Kidney (tissue), 14 donors: ENCODE data around the gene OR2F1. TPM values are rescaled to one million over a fixed set of nuclear protein-coding genes. Genes with fewer than 3 reads are reported as not detected.

Source experiments
- DNase-seq, 5 donors: peaks; one replicate each; pipeline ENCODE4 v3.0.0-alpha.2; 2013 to 2020
- FAIRE-seq: peaks from 2 replicates; lab custom pipeline; 2012; peaks lifted over from hg19 to GRCh38; lab: Jason Lieb, UNC
- H3K27ac ChIP-seq, 2 donors: one replicate each; pipeline ENCODE4 v1.7.0; 2013; ENCODE audit warnings: low read depth in 2 of 2, low read length in 2 of 2, inconsistent platforms in 1 of 2
- H3K27me3 ChIP-seq: one replicate; pipeline ENCODE4 v1.7.1; 2013; ENCODE audit warnings: low read length, inconsistent platforms; ENCODE audit not compliant: control insufficient read depth, insufficient read depth
- H3K36me3 ChIP-seq, 3 donors: one replicate each; pipeline versions ENCODE4 v1.7.0 to v1.7.1; 2013; ENCODE audit warnings: low read length in 3 of 3, control low read depth in 1 of 3, inconsistent platforms in 1 of 3; ENCODE audit not compliant: insufficient read depth in 3 of 3, control insufficient read depth in 2 of 3
- H3K4me1 ChIP-seq, 3 donors: one replicate each; pipeline versions ENCODE4 v1.7.0 to v1.7.1; 2013; ENCODE audit warnings: low read length in 3 of 3, inconsistent platforms in 1 of 3, low read depth in 1 of 3; ENCODE audit not compliant: control insufficient read depth in 2 of 3, insufficient read depth in 2 of 3
- H3K4me3 ChIP-seq, 3 donors: one replicate each; pipeline versions ENCODE4 v1.7.0 to v1.8.1; 2013; ENCODE audit warnings: low read length in 3 of 3, control low read depth in 1 of 3, inconsistent platforms in 1 of 3
- H3K9ac ChIP-seq, 3 donors: one replicate each; pipeline versions ENCODE4 v1.7.0 to v1.7.1; 2013; ENCODE audit warnings: low read length in 3 of 3, control low read depth in 1 of 3, inconsistent platforms in 1 of 3
- H3K9me3 ChIP-seq, 3 donors: one replicate each; pipeline versions ENCODE4 v1.7.0 to v1.7.1; 2013; ENCODE audit warnings: low read length in 3 of 3, control low read depth in 1 of 3, inconsistent platforms in 1 of 3; ENCODE audit not compliant: control insufficient read depth in 2 of 3, insufficient read depth in 1 of 3
- intact Hi-C: fragments of 100-400 bp; cut with DNase I; formaldehyde crosslinking; loops from one replicate; pipeline ENCODE4 v1.11.1; 2022
- polyA plus RNA-seq: library from polyadenylated mRNA; stranded (reverse); fragments of 350-450 nt; fragmentation: Illumina TruSeq; extraction: RNeasy Lipid Tissue Mini Kit (QIAGEN cat#74804); gene quantifications from one replicate; pipeline ENCODE4 v1.2.3, GENCODE V29; 2014; ENCODE audit warnings: low read depth, low replicate concordance; ENCODE audit not compliant: insufficient read depth
- total RNA-seq: library from RNA; stranded (reverse); fragmentation: NEBNext Ultra II Directional; extraction: Animal tissue kit (Norgen Biotek cat#: 25700); gene quantifications from one replicate; pipeline ENCODE4 v1.2.1, GENCODE V29; 2021
- TF ChIP-seq, protein P1 (sequence below): IDR thresholded peaks from 3 replicates; pipeline ENCODE4 v1.5.1; 2012; ENCODE audit warnings: mild to moderate bottlenecking, moderate library complexity, borderline replicate concordance; ENCODE audit not compliant: insufficient read depth; ENCODE audit errors: extremely low read depth
- donor health status: control.
- donor health status: control.
- donor health status: control.
- donor health status: control.
- donor health status: control.
- donor health status: DM: yes; HTN: yes; CAD: no.
- donor health status: Normal renal cell carcinoma (clear cell type).

The OR2F1 gene
- total and polyA plus RNA-seq, 2 donors from 2014 or later = not detected

GRCh38 chr7:143910473-143911248, 44.0 kb upstream of the OR2F1 start:
- Histone ChIP-seq H3K36me3 (no peaks in the 10 kb centered on the region), H3K9me3 (no peaks in the 10 kb centered on the region), H3K4me1 (no peaks in the 10 kb centered on the region), H3K9ac (no peak overlapping the region), H3K27me3 (no peaks in the 10 kb centered on the region), H3K27ac (no peak overlapping the region), H3K4me3 (no peak overlapping the region)
- TF ChIP-seq, protein P1, sequence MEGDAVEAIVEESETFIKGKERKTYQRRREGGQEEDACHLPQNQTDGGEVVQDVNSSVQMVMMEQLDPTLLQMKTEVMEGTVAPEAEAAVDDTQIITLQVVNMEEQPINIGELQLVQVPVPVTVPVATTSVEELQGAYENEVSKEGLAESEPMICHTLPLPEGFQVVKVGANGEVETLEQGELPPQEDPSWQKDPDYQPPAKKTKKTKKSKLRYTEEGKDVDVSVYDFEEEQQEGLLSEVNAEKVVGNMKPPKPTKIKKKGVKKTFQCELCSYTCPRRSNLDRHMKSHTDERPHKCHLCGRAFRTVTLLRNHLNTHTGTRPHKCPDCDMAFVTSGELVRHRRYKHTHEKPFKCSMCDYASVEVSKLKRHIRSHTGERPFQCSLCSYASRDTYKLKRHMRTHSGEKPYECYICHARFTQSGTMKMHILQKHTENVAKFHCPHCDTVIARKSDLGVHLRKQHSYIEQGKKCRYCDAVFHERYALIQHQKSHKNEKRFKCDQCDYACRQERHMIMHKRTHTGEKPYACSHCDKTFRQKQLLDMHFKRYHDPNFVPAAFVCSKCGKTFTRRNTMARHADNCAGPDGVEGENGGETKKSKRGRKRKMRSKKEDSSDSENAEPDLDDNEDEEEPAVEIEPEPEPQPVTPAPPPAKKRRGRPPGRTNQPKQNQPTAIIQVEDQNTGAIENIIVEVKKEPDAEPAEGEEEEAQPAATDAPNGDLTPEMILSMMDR = no peak
- FAIRE-seq (no peak), DNase-seq (no peak)
- intact Hi-C loops = no loop called here

DNA sequence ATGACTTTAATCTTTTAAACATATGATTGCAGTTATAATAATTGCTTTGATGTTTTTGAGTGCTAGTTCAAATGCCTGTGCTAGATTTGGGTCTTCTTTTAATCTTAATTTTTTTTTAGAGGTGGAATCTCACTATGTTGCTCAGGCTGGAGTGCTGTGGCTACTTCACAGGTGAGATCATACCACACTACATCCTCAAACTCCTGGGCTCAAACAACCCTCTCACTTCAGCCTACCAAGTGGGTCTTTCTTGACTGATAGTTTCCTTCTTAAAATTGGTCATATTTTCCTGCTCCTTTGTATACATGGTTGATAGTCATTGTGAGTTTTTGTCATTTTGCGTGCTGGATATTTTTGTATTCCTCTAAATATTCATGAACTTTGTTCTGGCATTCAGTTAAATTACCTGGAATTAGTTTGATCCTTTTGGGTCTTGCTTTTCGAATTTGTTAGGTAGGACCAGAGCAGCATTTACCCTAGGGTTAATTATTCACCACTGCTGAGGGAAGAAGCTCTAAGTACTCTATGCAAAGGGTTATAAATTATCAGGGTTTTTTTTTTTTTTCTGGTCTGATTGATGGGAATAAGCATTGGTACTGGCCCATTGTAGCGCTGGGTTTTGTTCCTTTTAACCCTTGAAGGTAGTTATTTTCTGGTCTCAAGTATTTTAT, 40.6 kb upstream of the OR2F1 start:
- Histone ChIP-seq H3K4me3 (no peak overlapping the region), H3K27ac (no peak overlapping the region), H3K4me1 (no peaks in the 10 kb centered on the region), H3K9ac (no peak overlapping the region), H3K27me3 (no peaks in the 10 kb centered on the region), H3K9me3 (no peaks in the 10 kb centered on the region), H3K36me3 (no peaks in the 10 kb centered on the region)
- no peak for DNase-seq
- FAIRE-seq = no peak
- intact Hi-C loops = no loop called here
- TF ChIP-seq, protein P1 = no peak

DNA sequence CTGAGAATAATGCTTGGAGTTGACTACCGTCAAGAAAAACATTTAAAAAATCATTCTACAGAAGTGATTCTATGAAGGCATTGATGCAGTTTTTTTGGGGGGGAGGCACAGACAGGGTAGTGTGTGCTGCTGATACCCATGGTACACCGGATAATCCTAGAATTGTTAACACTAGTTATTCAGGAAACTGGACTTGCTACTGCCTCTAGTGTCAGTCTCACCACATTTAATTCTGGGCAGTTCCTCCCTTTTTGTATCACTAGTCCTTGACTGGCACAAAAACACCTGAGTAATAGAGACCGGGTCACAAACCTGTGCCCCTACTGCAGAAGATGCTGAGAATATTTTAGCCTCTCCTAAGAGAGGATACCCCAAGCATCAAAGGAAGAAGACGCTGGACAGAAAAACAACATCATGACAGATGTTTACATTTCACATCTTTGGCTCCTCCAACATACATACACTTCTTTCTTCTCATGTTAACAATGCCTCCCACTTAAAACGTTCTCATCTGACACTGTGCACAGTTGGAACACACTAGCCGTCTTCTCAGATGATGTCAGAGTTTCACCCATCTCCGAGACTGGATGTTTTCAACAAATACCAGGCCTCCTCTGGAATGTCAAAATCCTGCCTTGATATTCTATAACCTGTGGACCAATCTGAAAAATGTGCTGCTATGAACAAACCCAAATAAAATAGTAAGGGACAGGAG, 39.5 kb upstream of the OR2F1 start:
- no peaks in the 10 kb centered on the region for H3K36me3 ChIP-seq
- no peak overlapping the region for H3K27ac ChIP-seq
- no peaks in the 10 kb centered on the region for H3K9me3 ChIP-seq
- no peaks in the 10 kb centered on the region for H3K27me3 ChIP-seq
- DNase-seq (no peak), FAIRE-seq (no peak)
- intact Hi-C loops = no loop called here
- no peaks in the 10 kb centered on the region for H3K4me1 ChIP-seq
- TF ChIP-seq, protein P1 = no peak
- H3K9ac ChIP-seq = no peak overlapping the region
- H3K4me3 ChIP-seq = no peak overlapping the region
